LNCaP clone FGC (cell line): ENCODE results near the gene CDC34.

ENCODE experiments used
- DNase-seq: peaks from one replicate; pipeline ENCODE4 v3.0.0-alpha.2; 2011; ENCODE audit warnings: low read depth
- H3K4me3 ChIP-seq: 2 replicates; pipeline ENCODE4 v1.5.1; 2011; ENCODE audit warnings: mild to moderate bottlenecking, low read depth, low read length, control low read depth
- CTCF ChIP-seq: IDR thresholded peaks from 2 replicates; pipeline ENCODE4 v1.5.1; 2012; ENCODE audit warnings: mild to moderate bottlenecking; ENCODE audit not compliant: control insufficient read depth, insufficient read depth; ENCODE audit errors: extremely low read depth

The CDC34 gene

GRCh38 chr19:539429-540030 lies 8.0 kb downstream of the CDC34 start:
- no peak for DNase-seq
- TF ChIP-seq CTCF = no peak
- H3K4me3 ChIP-seq = no peak overlapping the region

- TF ChIP-seq CTCF = no peak
- no peak for DNase-seq
- no peak overlapping the region for H3K4me3 ChIP-seq
These were observed 9.5 kb downstream of the CDC34 start for GRCh38 chr19:540867-541637.

- DNase-seq = no peak
- no peak overlapping the region for H3K4me3 ChIP-seq
- no peak for TF ChIP-seq CTCF
These were observed 10.1 kb downstream of the CDC34 start for GRCh38 chr19:541699-542098.

GRCh38 chr19:542173-542866 lies 10.8 kb downstream of the CDC34 start:
- no peak for TF ChIP-seq CTCF
- DNase-seq = no peak
- H3K4me3 ChIP-seq = no peak overlapping the region

- H3K4me3 ChIP-seq = no peak within 1 kb of the TSS
- no peak for TF ChIP-seq CTCF
- no peak for DNase-seq
These were observed 12.5 kb downstream of the CDC34 start, which contains the start of gene GZMM for GRCh38 chr19:543910-544608. Gene GZMM, plus strand, starts transcription at chr19:544053. Its CDS starts 19 bp downstream, at chr19:544072.

GRCh38 chr19:547117-547516 lies 15.6 kb downstream of the CDC34 start:
- no peak for DNase-seq
- no peak overlapping the region for H3K4me3 ChIP-seq
- no peak for TF ChIP-seq CTCF
